ENCODE measurements around the gene STIM1.

The STIM1 gene

GRCh38 chr11:4134806-4135205 is 279.3 kb downstream of the STIM1 start:
- no peak for DNase-seq

- DNase-seq, result no peak
Measured at GRCh38 chr11:4138497-4138896, 283.0 kb downstream of the STIM1 start.

GRCh38 chr11:4140067-4140636 is 284.7 kb downstream of the STIM1 start:
- DNase-seq, result no peak
